RKO (cell line): ENCODE data around the gene SDF4.
"Not testable (repeated sequence)": the region's sequence is repeated elsewhere in the genome, so short reads cannot be mapped to it uniquely, and the experiment has no call there.

ENCODE experiments used
- DNase-seq: peaks from one replicate; pipeline ENCODE4 v3.0.0-alpha.2; 2016; ENCODE audit warnings: low spot score

SDF4 gene

DNA sequence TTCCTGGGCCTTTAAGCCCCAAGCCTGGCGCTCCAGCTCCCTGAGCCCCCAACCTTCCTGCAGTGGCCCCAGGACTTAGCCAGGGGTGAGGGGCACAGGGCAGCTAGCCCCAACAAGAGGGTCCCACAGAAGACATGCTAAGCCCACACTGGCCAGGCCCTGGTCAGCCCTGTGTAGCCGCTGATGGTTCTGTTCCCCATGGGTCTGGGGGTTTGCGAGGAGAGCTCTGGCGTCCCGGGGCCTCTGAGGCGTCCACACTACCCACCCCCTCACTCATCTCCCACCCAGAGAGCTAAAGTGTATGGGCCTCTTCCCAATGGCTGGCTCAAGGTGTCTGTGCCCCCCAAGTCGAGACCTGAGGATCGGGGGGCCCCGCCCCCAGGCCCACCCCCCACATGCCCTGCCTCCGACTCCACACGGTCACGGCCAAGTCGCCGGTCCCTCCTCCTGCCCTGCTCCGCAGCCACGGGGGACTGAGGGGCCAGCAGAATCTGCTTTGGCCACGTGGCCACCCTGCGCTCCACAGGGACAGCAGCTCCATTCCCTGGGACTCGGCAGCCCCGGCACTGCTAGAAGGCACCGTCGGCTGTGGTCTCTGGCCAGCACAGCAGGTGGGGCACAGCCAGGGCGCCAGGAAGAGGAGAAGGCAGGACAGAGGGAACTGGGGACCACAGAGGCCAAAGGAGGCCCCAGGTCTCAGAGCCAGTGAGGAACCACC lies 33.2 kb downstream of the SDF4 start:
- DNase-seq = no peak

DNA sequence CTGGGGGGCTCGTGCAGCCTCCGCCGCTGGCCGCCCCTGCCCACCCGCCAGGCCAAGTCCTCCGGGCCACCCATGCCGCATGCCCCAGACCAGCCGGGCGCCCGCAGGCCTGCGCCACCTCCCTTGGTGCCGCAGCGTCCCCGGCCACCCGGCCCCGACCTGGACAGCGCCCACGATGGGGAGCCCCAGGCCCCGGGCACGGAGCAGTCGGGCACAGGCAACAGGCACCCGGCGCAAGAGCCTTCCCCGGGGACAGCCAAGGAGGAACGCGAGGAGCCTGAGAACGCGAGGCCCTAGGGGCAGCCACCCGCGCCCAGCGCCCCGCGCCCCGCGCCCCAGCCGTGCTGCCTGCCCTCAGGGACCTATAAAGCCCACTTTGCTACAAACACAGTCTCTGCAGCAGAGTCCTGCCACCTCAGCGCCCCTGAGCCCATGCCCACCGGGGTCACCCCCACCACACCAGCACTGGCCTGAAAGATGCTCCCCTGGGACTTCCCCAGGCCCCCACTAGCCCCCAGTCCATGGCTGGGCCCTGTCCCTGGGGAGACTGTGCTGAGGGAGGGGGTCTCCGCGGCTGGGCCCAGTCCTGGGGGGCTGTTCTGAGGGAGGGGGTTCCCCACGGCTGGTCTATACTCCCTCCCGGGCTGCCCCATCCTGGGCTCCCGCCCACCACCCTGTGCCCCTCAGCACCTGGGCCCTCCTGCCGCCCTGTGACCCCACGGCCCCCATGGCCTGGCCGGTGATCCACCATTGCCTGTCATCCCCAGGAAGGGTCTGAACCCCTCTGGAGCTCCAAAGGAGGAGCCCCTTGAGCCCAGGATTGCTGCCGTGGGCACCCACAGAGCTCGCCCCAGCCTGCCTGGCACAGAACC lies 34.0 kb downstream of the SDF4 start:
- no peak for DNase-seq

DNA sequence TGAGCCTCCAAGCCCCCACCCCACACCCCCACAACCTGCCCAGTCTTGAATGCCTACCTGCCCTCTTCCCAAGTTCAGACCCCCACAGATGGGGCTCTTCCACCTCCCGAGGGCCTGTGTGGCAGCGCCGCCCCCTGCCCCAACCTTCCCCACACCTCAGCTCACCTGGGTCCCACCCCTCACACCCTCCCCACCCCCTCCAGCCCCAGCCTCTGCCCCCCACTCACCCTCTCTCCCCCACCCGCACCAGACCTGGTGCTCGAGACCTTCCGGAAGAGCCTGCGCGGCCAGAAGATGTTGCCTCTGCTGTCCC lies 34.7 kb downstream of the SDF4 start:
- no peak for DNase-seq

DNA sequence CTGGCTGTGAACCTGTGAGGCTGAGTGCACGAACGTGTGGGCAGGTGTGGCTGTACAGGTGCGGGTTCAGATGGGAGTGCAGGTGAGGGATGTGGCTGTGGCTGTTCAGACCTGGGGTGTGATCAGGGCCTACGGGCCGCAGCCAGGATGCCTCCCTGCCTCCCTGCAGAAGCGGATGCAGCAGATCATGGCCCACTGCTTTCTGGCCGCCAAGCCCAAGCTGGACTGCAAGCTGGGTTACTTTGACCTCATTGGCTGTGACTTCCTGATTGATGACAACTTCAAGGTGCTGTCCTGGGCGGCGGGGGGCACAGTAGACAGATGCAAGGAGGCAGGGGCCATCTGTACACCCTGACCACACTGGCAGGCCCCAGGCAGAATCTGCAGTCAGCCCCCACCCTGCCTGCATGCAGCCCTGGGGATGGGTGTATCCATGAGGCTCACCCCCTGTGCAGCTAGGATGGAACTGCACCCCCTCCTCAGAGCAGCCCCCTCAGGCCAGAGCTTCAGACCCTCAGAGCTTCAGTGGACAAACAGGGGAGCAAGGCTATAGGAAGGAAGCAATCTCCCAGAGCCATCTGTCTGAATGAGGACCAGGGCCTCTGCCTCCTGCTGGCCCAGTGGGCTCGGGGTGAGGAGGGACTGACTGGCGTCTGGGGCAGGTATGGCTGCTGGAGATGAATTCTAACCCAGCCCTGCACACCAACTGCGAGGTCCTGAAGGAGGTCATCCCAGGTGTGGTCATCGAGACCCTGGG lies 35.2 kb downstream of the SDF4 start:
- no peak for DNase-seq

DNA sequence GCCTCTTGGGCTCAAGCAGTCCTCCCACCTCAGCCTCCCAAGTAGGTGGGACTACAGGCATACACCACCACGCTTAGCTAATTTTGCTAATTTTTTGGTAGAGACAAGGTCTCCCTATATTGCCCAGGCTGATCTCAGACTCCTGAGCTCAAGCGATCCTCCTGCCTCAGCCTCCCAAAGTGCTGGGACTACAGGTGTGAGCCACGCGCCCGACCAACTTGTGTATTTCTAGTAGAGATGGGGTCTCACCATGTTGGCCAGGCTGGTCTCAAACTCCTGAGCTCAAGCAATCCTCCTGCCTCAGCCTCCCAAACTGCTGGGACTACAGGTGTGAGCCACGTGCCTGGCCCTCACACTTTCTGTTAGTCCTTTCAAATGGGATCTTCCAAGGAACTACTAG lies 36.1 kb downstream of the SDF4 start:
- not testable (repeated sequence) for DNase-seq

DNA sequence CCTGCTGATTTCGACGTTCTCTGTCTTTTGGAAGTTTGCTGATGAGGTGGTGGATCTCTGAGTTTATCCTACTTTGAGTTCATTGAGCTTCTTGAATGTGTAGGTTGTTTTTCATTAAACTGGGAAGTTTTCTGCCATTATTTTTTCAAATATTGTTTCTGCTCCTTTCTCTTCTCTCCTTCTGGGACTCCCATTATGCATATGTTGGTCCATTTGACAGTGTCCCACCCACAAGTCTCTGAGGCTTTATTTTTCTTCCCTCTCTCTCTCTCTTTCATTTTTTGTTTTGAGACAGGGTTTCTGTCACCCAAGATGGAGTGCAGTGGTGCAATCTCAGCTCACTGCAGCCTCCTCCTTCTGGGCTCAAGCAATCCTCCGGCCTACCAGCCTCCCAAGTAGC lies 37.1 kb downstream of the SDF4 start:
- no peak for DNase-seq

DNA sequence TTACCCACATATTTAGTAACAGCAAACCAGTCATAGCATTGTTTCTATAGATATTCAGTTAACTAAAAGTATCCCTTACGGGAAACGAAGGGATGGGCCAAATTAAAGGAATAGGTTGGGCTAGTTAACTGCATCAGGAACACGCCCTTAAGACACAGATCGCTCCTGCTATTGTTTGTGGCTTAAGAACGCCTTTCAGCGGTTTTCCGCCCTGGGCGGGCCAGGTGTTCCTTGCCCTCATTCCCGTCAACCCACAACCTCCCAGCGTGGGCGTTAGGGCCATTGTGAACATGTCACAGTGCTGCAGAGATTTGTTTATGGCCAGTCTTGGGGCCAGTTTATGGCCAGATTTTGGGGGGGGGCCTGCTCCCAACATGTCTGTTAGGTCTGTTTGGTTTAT lies 40.1 kb downstream of the SDF4 start:
- no peak for DNase-seq

DNA sequence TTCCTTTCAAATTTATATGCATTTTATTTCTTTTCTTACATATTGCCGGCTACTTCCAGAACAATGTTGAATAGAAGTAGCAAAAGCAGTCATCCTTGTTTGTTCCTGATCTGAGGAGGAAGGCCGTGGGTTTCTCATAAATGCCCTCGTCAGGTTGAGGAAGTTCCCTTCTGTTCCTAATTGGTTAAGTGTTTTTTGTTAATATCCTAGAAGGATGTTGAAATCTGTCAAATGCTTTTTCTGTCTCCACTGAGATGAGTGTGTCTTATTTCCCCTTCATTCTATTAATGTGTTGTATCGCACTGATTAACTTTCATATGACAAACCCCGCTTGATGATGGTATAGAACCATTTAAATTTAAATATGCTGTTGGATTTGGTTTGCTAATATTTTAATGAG lies 42.7 kb downstream of the SDF4 start:
- DNase-seq = no peak

DNA sequence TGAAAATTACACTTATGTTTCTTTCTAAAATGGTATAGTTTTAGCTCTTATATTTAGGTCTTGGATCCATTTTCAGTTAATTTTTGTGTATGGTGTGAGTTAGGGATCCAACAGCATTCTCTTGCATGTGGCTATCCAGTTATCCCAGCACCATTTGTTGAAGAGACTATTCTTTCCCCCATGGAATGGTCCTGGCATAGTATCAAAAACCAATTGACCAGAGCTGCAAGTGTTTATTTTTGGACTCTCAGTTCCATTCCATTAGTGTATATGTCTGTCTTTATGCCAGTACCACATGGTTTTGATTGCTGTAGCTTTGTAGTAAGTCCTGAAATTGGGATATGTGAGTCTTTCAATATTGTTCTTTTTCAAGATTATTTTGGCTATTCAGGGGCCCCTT lies 43.9 kb downstream of the SDF4 start:
- no peak for DNase-seq

DNA sequence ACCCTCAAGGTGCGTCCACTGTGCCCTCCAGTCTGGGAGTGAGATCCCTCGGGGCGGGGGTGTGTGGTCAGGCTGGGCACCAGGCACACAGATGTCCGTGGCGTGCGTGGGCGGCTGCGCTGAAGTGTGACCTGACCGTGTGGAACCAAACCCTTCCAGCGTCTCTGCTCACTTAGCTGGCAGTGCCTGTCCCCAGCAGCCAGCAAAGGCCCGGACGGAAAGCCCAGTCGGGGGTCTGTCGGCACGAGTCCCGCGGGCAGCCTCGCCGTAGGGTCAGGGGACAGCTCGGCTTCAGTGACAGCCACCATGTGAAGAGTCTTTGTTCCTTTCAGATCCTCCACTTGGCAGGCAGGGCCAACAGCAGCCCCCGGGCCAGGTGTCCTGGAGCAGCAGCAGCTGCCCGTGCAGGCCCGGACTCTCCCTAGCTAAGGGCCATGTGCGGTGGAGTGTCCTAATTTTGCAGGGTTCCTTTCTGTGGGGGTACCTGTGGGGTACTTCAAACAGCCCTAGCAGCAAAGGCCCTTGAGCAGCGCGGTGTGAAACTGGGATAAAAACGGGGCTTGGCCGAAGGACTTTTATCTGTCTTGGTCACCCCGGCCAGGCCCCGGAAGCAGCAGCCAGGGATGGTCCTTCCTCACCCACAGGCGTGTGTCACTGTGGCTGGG lies 46.6 kb downstream of the SDF4 start:
- DNase-seq = no peak

DNA sequence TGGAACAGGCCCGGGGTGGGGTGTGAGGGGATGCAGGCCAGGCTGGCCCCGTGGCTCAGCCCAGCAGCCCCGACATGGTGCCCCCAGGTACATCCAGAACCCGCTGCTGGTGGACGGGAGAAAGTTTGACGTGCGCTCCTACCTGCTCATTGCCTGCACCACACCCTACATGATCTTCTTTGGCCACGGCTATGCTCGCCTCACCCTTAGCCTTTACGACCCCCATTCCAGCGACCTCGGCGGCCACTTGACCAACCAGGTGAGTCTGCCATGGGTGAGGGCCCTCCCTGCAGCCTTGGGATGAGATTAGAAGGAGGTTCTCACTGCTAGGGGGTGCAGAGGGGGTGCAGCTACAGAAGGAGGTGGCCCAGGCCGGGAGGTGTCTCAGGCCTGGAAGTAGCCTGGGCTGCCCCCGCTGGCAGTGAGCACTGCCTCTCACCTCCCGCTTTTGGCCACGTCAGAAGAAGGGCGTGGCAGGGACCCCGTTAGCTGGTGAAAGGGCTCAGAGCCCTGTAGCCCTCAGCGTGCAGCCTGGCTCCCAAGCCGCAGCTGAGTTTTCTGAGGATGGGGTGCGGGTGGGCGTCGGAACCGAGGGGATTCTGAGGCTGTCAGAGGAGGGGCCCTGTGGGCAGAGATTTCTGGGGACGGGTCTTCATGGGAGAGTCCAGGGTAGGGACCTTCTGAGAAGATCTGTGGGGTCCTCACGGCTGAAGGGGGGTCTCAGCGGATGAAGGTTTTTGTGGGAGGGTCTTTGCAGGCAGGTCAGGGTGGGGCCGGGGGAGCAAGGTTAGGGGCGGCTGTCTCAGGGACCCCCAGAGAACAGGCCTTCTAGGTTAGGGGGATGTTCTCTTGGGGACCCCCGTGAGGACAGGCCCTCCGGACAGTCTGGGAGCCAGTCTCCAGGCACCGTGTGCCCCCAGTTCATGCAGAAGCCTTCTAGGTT lies 47.7 kb downstream of the SDF4 start:
- DNase-seq = no peak

DNA sequence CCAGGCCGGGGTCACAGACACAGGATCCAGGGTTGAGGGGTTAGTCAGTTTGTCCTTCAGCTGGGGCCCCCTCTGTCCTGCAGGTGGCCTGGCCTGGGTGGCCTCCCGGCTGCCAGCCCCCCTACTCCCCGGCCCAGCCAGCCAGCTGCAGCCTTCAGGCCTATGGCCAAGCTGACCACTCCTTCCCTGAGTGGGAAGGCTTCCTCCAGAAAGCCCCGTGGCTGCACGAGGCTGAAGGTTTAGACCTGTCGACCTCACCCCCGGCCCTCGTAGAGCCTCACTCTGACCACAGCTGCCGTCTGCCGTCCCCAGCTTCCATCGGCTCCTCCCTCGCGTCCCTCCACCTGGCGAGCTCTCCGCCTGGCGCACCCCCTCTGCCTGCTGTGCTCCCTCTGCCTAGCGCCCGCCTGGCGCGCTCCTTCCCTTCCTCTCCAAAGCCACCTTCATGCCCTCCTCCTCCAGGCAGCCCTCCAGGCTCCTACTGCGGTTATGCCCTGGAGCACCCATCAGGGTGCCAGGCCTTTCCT lies 48.5 kb downstream of the SDF4 start:
- DNase-seq = no peak

DNA sequence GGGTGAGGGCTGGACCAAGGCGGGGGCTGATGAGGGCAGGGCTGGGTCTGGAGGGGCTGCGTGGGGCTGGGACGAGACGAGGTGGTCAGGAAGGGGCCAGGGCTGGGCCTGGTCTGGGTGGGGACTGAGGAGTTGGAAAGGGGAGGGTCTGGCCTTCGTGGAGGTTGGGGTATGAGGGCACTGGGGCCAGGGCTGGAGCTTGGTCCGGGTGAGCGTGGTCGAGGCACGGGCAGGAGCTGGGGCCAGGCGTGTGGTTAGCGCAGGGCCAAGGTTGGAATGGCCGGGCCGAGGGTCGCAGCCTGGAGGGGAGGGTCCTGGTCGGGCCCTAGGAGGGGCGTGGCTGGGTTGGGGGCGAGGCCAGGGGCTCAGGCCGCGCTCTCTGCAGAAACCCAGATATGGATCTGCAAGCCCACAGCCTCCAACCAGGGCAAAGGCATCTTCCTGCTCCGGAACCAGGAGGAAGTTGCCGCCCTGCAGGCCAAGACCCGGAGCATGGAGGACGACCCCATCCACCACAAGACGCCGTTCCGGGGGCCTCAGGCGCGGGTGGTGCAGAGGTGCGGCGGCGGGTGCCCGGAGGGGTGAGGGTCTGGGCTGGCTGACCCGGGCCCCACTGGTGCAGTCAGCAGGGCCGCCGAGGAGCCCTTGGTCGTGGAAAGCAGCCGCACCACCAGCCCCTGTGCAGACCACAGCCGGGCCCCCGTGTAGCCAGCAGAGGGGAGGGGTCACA lies 49.1 kb downstream of the SDF4 start:
- no peak for DNase-seq

DNA sequence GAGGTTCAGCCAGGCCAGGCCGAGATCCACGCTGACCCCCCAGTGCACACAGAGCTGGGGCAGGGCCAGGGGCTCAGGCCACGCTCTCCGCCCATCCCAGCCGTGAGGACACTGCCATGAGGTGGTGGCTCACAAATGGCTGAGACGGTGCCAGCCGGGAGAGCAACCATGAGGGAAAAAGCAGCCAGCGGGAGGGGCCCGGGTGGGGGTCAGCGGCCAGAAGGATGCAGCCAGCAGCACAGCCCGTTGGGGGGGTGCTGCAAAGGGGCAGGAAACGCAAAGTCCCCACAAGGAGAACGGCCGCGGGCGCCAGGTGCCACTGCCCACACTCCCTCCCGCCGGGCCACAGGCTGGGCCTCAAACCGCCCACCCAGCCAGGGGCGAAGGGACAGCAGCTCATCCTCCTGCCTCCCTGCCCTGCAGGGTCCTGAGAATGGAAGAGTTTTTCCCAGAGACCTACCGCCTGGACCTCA lies 49.8 kb downstream of the SDF4 start:
- no peak for DNase-seq

DNA sequence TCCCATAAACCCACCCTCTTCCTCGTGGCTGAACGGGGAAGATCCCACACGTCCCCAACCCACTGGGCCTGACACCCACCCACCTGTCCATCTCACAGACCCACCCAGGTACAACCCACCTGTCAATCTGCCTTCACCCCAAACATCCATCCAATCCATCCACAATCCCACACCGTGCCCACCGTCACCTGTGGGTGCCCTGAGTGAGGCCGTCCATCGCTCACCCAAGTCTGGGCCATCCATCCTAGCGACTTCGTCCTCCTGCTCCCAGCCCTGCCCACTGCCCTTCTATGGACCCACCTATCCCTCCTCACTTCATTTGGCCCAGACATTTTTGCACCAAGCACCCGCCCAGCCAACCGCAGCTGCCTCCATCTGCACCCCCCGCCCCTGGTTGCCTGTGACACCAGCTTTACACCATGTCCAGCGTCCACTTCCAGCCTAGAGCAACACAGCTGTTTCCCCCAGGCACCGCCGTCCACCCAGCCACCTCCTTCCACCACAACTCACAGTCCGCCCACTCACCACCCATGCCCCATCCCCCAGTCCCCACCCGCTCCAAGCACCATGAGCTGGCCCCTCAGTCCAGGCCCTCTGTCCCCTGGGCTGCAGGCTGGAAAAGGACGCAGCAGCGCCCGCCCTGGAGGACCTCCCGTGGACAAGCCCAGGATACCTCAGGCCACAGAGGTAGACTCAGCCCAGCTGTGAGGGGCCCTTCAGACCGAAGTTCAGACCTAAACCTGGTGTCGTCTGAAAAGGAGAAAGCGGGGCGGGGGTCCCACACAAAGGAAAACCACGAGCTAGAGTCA lies 50.5 kb downstream of the SDF4 start:
- no peak for DNase-seq

DNA sequence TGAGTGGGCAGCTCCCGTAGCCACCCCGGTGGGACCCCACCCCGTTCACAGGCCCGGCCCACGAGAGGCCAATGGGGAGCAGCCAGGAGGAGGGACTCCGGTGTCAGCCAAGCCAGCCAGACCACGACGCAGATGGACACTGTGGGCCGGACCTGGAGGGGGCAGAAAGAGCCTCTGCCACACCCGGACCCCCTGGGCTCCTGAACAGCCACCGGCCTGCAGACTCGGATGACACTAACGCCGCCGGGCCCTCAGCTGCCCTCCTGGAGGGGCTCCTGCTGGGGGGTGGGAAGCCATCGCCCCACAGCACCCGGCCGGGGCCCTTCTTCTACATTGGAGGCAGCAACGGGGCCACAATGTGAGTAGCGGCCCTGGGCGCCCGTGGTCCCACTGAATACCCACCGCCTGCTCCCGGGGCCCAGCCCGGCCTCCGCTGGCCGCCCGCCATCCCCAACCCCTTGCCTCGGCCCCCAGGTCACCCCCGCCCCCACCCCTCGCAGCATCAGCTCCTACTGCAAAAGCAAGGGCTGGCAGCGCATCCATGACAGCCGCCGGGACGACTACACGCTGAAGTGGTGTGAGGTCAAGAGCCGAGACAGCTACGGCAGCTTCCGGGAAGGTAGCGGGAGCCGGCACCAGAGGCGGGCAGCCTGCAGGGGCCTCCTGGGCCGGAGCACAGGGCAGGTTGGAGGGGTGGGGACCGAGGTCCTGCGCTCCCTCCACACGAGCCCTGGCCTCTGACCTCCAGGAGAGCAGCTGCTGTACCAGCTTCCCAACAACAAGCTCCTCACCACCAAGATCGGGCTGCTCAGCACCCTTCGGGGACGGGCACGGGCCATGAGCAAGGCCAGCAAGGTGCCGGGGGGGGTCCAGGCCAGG lies 51.6 kb downstream of the SDF4 start:
- DNase-seq = no peak

DNA sequence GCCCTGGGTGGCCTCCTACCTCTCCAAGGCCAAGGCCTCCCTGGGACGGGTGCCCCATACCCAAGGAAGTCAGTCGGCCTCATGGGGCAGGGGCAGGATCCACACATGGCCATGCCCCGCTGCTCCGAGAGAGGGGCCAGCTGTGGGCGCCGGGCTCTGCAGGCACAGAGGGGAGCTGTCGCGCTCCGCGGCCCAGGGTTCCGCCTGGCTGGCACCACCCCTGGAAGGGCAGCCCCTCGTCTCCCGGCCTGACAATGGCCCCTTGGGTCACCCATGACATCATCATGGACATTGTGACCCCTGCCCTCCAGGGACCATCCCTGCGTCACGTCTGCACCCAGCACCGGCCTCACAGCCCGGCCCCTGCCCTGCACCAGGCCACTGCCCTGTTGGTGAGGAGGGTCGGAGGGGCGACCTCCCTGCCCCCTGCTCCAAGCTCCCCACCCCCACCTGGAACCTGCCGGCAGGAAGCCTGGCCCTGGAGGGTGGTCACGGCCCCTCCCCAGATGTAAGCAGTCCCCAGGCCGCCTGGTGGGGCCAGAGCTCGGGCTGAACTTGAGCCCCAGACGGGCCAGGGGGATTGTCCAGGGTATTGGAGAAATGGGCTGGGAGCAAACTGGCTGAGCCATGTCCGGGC lies 52.3 kb downstream of the SDF4 start:
- DNase-seq = no peak

DNA sequence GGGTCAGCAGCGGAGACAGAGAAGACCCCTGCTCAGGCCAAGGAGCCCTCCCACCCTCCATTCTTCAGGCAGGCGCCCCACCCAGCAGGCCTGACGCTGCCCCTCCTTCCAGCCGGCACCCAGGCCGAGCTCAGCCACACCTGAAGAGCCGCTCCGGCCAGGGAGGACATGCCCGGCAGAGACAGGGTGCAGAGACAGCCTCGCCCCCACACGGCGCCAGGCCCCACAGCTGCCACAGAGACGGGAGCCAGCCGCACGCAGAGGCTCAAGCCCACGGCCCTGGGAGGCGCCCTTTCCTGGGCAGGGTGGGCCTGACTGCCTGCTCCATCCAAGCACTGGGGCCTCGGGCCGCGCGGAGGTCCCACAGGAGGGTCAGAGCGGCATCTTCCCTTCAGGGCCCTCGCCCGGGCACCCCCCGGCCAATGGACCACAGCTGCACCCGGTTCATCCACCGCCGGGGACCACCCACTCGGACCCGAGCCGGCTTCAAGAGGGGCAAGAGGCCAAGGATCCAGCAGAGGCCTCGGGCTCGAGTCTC lies 52.9 kb downstream of the SDF4 start:
- no peak for DNase-seq
